ENCODE data around the gene CASTOR1. TPM values are rescaled to one million over a fixed set of nuclear protein-coding genes. Genes with fewer than 3 reads are reported as not detected.

Gene CASTOR1
- total RNA-seq, 1 donor from 2014 or later = 8.5 TPM

GRCh38 chr22:30297991-30298701 lies 8.8 kb upstream of the CASTOR1 start:
- DNase-seq = no peak

GRCh38 chr22:30297276-30297990 lies 8.1 kb upstream of the CASTOR1 start:
- DNase-seq = no peak

GRCh38 chr22:30296833-30297232 lies 7.5 kb upstream of the CASTOR1 start:
- no peak for DNase-seq

GRCh38 chr22:30296324-30296723 lies 7.0 kb upstream of the CASTOR1 start:
- no peak for DNase-seq

GRCh38 chr22:30295576-30295975 lies 6.3 kb upstream of the CASTOR1 start:
- no peak for DNase-seq

- no peak for DNase-seq
These were observed 5.5 kb upstream of the CASTOR1 start for GRCh38 chr22:30294830-30295229.

GRCh38 chr22:30294066-30294465 lies 4.8 kb upstream of the CASTOR1 start:
- no peak for DNase-seq

- no peak for DNase-seq
These were observed 3.7 kb upstream of the CASTOR1 start for GRCh38 chr22:30293026-30293425.

- DNase-seq = no peak
These were observed 3.0 kb upstream of the CASTOR1 start for GRCh38 chr22:30292069-30292970.

GRCh38 chr22:30291058-30291892 lies 2.0 kb upstream of the CASTOR1 start:
- DNase-seq = peak; percentile 96

- peak; percentile 76 for DNase-seq
These were observed 1.2 kb upstream of the CASTOR1 start for GRCh38 chr22:30290342-30291057.

GRCh38 chr22:30289980-30290313 lies 642 bp upstream of the CASTOR1 start:
- DNase-seq = no peak

- no peak for DNase-seq
These were observed 725 bp downstream of the CASTOR1 start for GRCh38 chr22:30288419-30289140.

GRCh38 chr22:30287648-30288418 lies 1.5 kb downstream of the CASTOR1 start:
- DNase-seq = peak; percentile 94

- DNase-seq = peak; percentile 79
These were observed 2.3 kb downstream of the CASTOR1 start for GRCh38 chr22:30286813-30287647.

- DNase-seq = no peak
These were observed 3.0 kb downstream of the CASTOR1 start for GRCh38 chr22:30286331-30286730.

- no peak for DNase-seq
These were observed 3.5 kb downstream of the CASTOR1 start for GRCh38 chr22:30285846-30286200.

- DNase-seq = no peak
These were observed 4.0 kb downstream of the CASTOR1 start for GRCh38 chr22:30285176-30285845.

GRCh38 chr22:30284666-30285065 lies 4.6 kb downstream of the CASTOR1 start:
- DNase-seq = no peak
